ENCODE measurements around the gene ZKSCAN5.
"Not testable (repeated sequence)": the region's sequence is repeated elsewhere in the genome, so short reads cannot be mapped to it uniquely, and the experiment has no call there.

ZKSCAN5 gene

GRCh38 chr7:99551767-99552463 is 47.5 kb downstream of the ZKSCAN5 start, which contains the start of gene FAM200A:
TSS of gene FAM200A (minus strand) at chr7:99552114. CDS start at chr7:99548407, 3,707 bp downstream.
- H3K4me3 ChIP-seq (ENCODE audit: low read depth, low read length) = peak within 1 kb of the TSS; percentile 89

- H3K4me3 ChIP-seq (ENCODE audit: low read depth, low read length) = no peak overlapping the region
These were observed 48.6 kb downstream of the ZKSCAN5 start for GRCh38 chr7:99553039-99553438.

GRCh38 chr7:99554939-99555338 is 50.5 kb downstream of the ZKSCAN5 start:
- H3K4me3 ChIP-seq (ENCODE audit: low read depth, low read length) = no peak overlapping the region

GRCh38 chr7:99557196-99557607 is 52.7 kb downstream of the ZKSCAN5 start:
- peak overlapping the region; percentile 92 for H3K4me3 ChIP-seq (ENCODE audit: low read depth, low read length)

- peak overlapping the region; percentile 92 for H3K4me3 ChIP-seq (ENCODE audit: low read depth, low read length)
These were observed 53.5 kb downstream of the ZKSCAN5 start for GRCh38 chr7:99557940-99558305.

- peak within 1 kb of the TSS; percentile 92 for H3K4me3 ChIP-seq (ENCODE audit: low read depth, low read length)
These were observed 54.1 kb downstream of the ZKSCAN5 start, which contains the start of gene ZNF655 for GRCh38 chr7:99558306-99559174. TSS of gene ZNF655 (plus strand) at chr7:99558642. CDS start at chr7:99560560, 1,918 bp downstream.

- peak overlapping the region; percentile 92 for H3K4me3 ChIP-seq (ENCODE audit: low read depth, low read length)
These were observed 54.9 kb downstream of the ZKSCAN5 start for GRCh38 chr7:99559175-99559915.

- H3K4me3 ChIP-seq (ENCODE audit: low read depth, low read length) = no peak overlapping the region
These were observed 56.6 kb downstream of the ZKSCAN5 start for GRCh38 chr7:99560834-99561736.

- H3K4me3 ChIP-seq (ENCODE audit: low read depth, low read length) = no peak overlapping the region
These were observed 57.2 kb downstream of the ZKSCAN5 start for GRCh38 chr7:99561737-99562051.

- H3K4me3 ChIP-seq (ENCODE audit: low read depth, low read length) = no peak overlapping the region
These were observed 57.8 kb downstream of the ZKSCAN5 start for GRCh38 chr7:99562114-99562784.

GRCh38 chr7:99562832-99563231 is 58.4 kb downstream of the ZKSCAN5 start:
- no peak overlapping the region for H3K4me3 ChIP-seq (ENCODE audit: low read depth, low read length)

GRCh38 chr7:99563650-99564049 is 59.2 kb downstream of the ZKSCAN5 start:
- no peak overlapping the region for H3K4me3 ChIP-seq (ENCODE audit: low read depth, low read length)

- not testable (repeated sequence) for H3K4me3 ChIP-seq (ENCODE audit: low read depth, low read length)
These were observed 64.3 kb downstream of the ZKSCAN5 start for GRCh38 chr7:99568770-99569169.

GRCh38 chr7:99571768-99572167 is 67.3 kb downstream of the ZKSCAN5 start:
- no peak overlapping the region for H3K4me3 ChIP-seq (ENCODE audit: low read depth, low read length)

GRCh38 chr7:99573257-99573656 is 68.8 kb downstream of the ZKSCAN5 start:
- H3K4me3 ChIP-seq (ENCODE audit: low read depth, low read length) = no peak overlapping the region

GRCh38 chr7:99576251-99576650 is 71.8 kb downstream of the ZKSCAN5 start:
- H3K4me3 ChIP-seq (ENCODE audit: low read depth, low read length) = no peak overlapping the region

GRCh38 chr7:99579281-99579955 is 75.0 kb downstream of the ZKSCAN5 start:
- H3K4me3 ChIP-seq (ENCODE audit: low read depth, low read length) = no peak overlapping the region

GRCh38 chr7:99579956-99580777 is 75.7 kb downstream of the ZKSCAN5 start:
- peak overlapping the region; percentile 49 for H3K4me3 ChIP-seq (ENCODE audit: low read depth, low read length)
